GM18517 (cell line): ENCODE data around the gene RGMA.
A peak's percentile ranks its signal among the peaks of the same experiment; 100 is the strongest.

Experiments used
- ATAC-seq: cut with Tn5 transposase; IDR thresholded peaks from one replicate; pipeline ENCODE4 v1.9.1; 2021; ENCODE audit warnings: mild to moderate bottlenecking, moderate library complexity; ENCODE audit not compliant: unreplicated experiment

The RGMA gene

GRCh38 chr15:93093765-93094164 lies 4.8 kb upstream of the RGMA start:
- no peak for ATAC-seq

- no peak for ATAC-seq
Measured at GRCh38 chr15:93091465-93091864, 2.5 kb upstream of the RGMA start.

- no peak for ATAC-seq
Measured at GRCh38 chr15:93089727-93090305, 805 bp upstream of the RGMA start.

GRCh38 chr15:93088200-93088980 lies 621 bp downstream of the RGMA start:
- peak; percentile 24 for ATAC-seq

- ATAC-seq = peak; percentile 54
Measured at GRCh38 chr15:93087825-93088199, 1.2 kb downstream of the RGMA start.

GRCh38 chr15:93086791-93087190 lies 2.2 kb downstream of the RGMA start:
- no peak for ATAC-seq

GRCh38 chr15:93085692-93086091 lies 3.3 kb downstream of the RGMA start:
- no peak for ATAC-seq

- no peak for ATAC-seq
Measured at GRCh38 chr15:93082861-93083260, 6.2 kb downstream of the RGMA start.

- ATAC-seq = no peak
Measured at GRCh38 chr15:93081399-93081798, 7.6 kb downstream of the RGMA start.

GRCh38 chr15:93080451-93080850 lies 8.6 kb downstream of the RGMA start:
- no peak for ATAC-seq

- no peak for ATAC-seq
Measured at GRCh38 chr15:93076875-93077274, 12.1 kb downstream of the RGMA start.

- no peak for ATAC-seq
Measured at GRCh38 chr15:93076217-93076616, 12.8 kb downstream of the RGMA start.

GRCh38 chr15:93074599-93074998 lies 14.4 kb downstream of the RGMA start:
- no peak for ATAC-seq

GRCh38 chr15:93073465-93073952 lies 15.5 kb downstream of the RGMA start:
- ATAC-seq = no peak

- no peak for ATAC-seq
Measured at GRCh38 chr15:93072411-93073394, 16.3 kb downstream of the RGMA start.

- ATAC-seq = no peak
Measured at GRCh38 chr15:93072011-93072410, 17.0 kb downstream of the RGMA start.

GRCh38 chr15:93071469-93071936 lies 17.5 kb downstream of the RGMA start:
- no peak for ATAC-seq

GRCh38 chr15:93070551-93071296 lies 18.3 kb downstream of the RGMA start:
- no peak for ATAC-seq

GRCh38 chr15:93070132-93070531 lies 18.9 kb downstream of the RGMA start:
- ATAC-seq = no peak

GRCh38 chr15:93068581-93069199 lies 20.3 kb downstream of the RGMA start:
- no peak for ATAC-seq
